A549 treated with AZD9567 at 1 μM for 4 hours (cell line): Measurements from ENCODE around the gene MAGEA12. TPM values are rescaled to one million over a fixed set of nuclear protein-coding genes. Genes with fewer than 3 reads are reported as not detected.

ENCODE experiments used
- total RNA-seq: library from RNA; stranded (reverse); fragments of 200-300 nt; extraction: Qiagen RNA extraction; gene quantifications from 5 replicates; pipeline ENCODE4 v1.2.3, GENCODE V29; 2022; ENCODE audit not compliant: insufficient read depth

MAGEA12 gene, protein sequence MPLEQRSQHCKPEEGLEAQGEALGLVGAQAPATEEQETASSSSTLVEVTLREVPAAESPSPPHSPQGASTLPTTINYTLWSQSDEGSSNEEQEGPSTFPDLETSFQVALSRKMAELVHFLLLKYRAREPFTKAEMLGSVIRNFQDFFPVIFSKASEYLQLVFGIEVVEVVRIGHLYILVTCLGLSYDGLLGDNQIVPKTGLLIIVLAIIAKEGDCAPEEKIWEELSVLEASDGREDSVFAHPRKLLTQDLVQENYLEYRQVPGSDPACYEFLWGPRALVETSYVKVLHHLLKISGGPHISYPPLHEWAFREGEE
- total RNA-seq, result 0.09 to 0.18 TPM (median 0.13 TPM) in 4 of 5 replicates, not detected in the other

DNA sequence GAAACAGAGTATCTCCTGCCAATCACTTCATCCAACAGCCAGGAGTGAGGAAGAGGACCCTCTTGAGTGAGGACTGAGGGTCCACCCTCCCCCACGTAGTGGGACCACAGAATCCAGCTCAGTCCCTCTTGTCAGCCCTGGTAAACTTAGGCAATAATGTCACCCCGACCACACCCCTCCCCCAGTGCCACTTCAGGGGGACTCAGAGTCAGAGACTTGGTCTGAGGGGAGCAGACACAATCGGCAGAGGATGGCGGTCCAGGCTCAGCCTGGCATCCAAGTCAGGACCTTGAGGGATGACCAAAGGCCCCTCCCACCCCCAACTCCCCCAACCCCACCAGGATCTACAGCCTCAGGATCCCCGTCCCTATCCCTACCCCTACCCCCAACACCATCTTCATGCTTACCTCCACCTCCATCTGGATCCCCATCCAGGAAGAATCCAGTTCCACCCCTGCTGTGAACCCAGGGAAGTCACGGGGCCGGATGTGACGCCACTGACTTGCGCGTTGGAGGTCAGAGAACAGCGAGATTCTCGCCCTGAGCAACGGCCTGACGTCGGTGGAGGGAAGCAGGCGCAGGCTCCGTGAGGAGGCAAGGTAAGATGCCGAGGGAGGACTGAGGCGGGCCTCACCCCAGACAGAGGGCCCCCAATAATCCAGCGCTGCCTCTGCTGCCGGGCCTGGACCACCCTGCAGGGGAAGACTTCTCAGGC lies at the start of gene MAGEA12, which contains the start of gene CSAG1:
Gene MAGEA12 (plus strand): TSS at position 497 of the 715 bp plus-strand sequence. CDS start 2,405 bp downstream, outside the sequence.
Gene CSAG1 (minus strand): TSS at position 461 of the 715 bp plus-strand sequence. CDS start 1,261 bp downstream, outside the sequence.

GRCh38 chrX:152697952-152698931 lies 35.3 kb upstream of the MAGEA12 start, which contains the start of gene MAGEA3:
MAGEA3 (plus strand) TSS chrX:152698794; CDS start chrX:152700833, 2,039 bp downstream.

GRCh38 chrX:152709173-152709572 lies 24.4 kb upstream of the MAGEA12 start, which contains the start of gene CSAG2:
CSAG2 (minus strand) TSS chrX:152709273; CDS start chrX:152709112, 161 bp downstream.

DNA sequence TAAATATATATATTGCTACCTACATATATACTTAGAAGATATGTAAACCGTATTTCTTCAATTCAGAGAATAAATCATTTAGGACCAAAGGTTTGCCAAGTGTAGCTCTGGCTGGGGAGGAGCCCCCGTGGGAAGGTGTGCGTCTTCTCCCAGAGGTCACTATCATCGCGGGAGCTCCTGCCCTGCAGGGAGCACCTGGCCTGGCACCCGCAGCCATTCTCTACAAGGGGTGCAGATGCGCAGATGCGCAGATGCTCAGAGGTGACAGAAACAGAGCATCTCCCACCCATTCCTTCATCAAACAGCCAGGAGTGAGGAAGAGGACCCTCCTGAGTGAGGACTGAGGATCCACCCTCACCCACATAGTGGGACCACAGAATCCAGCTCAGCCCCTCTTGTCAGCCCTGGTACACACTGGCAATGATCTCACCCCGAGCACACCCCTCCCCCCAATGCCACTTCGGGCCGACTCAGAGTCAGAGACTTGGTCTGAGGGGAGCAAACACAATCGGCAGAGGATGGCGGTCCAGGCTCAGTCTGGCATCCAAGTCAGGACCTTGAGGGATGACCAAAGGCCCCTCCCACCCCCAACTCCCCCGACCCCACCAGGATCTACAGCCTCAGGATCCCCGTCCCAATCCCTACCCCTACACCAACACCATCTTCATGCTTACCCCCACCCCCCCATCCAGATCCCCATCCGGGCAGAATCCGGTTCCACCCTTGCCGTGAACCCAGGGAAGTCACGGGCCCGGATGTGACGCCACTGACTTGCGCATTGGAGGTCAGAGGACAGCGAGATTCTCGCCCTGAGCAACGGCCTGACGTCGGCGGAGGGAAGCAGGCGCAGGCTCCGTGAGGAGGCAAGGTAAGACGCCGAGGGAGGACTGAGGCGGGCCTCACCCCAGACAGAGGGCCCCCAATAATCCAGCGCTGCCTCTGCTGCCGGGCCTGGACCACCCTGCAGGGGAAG lies 19.5 kb upstream of the MAGEA12 start, which contains the start of gene MAGEA2B:
Gene MAGEA2B (plus strand): TSS at position 814 of the 973 bp plus-strand sequence. CDS start 2,479 bp downstream, outside the sequence.

GRCh38 chrX:152753686-152754650 lies 20.4 kb downstream of the MAGEA12 start, which contains the start of gene MAGEA2:
MAGEA2 (minus strand) TSS chrX:152753842; CDS start chrX:152751363, 2,479 bp downstream.

GRCh38 chrX:152758918-152759317 lies 25.4 kb downstream of the MAGEA12 start, which contains the start of gene CSAG3:
CSAG3 (plus strand) TSS chrX:152759218.

GRCh38 chrX:152769549-152770289 lies 36.2 kb downstream of the MAGEA12 start, which contains the start of gene MAGEA6:
MAGEA6 (minus strand) TSS chrX:152769689; CDS start chrX:152767650, 2,039 bp downstream.

Other genes with a start within 250 kb of the MAGEA12 start
- gene GABRQ, start 95.9 kb upstream of the MAGEA12 start, total RNA-seq, result 0.15 to 0.24 TPM (median 0.19 TPM) in 4 of 5 replicates, not detected in the other
- gene MAGEA3, start 35.0 kb upstream of the MAGEA12 start, total RNA-seq, result 2.8 to 10.3 TPM (median 3.1 TPM) in 5 replicates
- not detected in 5 replicates for gene CSAG2, start 24.5 kb upstream of the MAGEA12 start, total RNA-seq
- gene MAGEA2B, start 19.1 kb upstream of the MAGEA12 start, total RNA-seq, result 0.32 TPM in 1 of 5 replicates, not detected in the others
- 0.22 to 0.45 TPM (median 0.33 TPM) in 4 of 5 replicates, not detected in the other for gene CSAG1, start within 50 bp of the MAGEA12 start, total RNA-seq
- gene MAGEA2, start 20.1 kb downstream of the MAGEA12 start, total RNA-seq, result 0.05 to 0.09 TPM in 2 of 5 replicates, not detected in the others
- not detected in 5 replicates for gene CSAG3, start 25.5 kb downstream of the MAGEA12 start, total RNA-seq
- gene MAGEA6, start 35.9 kb downstream of the MAGEA12 start, total RNA-seq, result 10.9 to 13.8 TPM (median 12.8 TPM) in 5 replicates
- gene CETN2, start 97.0 kb downstream of the MAGEA12 start, total RNA-seq, result 70.3 to 87.6 TPM (median 75.6 TPM) in 5 replicates
- 43.7 to 45.5 TPM (median 45.0 TPM) in 5 replicates for gene NSDHL, start 97.3 kb downstream of the MAGEA12 start, total RNA-seq
- 6.9 to 10.5 TPM (median 7.7 TPM) in 5 replicates for gene ZNF185, start 164.3 kb downstream of the MAGEA12 start, total RNA-seq